ENCODE results near the gene LPAR2. TPM values are rescaled to one million over a fixed set of nuclear protein-coding genes. Genes with fewer than 3 reads are reported as not detected.

Gene LPAR2
- total and polyA plus RNA-seq, 2 experiments from 2014 or later, result 39.4 to 63.1 TPM

DNA sequence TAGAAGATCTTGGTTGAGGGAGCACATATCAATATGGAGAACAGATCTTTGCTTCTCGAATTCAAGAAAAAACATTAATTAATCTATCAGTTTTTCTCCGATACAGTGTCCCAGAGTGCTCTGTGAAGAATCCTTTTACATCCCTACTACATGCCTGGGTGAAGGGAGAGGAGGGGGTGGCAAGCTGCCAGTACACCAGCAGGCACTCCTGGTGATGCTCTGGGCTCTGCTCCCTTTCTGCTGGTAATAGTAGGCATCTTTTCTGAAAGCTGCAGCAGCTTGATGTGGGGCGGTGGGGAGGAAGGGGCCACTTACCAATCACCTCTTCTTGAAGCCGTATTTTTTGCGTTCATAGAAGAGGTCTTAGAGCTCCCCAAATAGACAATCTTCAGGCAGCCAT, 40.2 kb downstream of the LPAR2 start:
- DNase-seq (ENCODE audit: low spot score), result no peak
- Histone ChIP-seq H3K9me2 (ENCODE audit: insufficient read depth) (no peaks in the 10 kb centered on the region), H3K4me3 (no peak overlapping the region), H3K36me3 (ENCODE audit: insufficient read depth) (no peaks in the 10 kb centered on the region), H3K4me1 (ENCODE audit: insufficient read depth) (peaks cover 14% of the 10 kb centered on the region), H4K20me1 (replicated peaks; ENCODE audit: insufficient read depth) (no peaks in the 10 kb centered on the region; the same call in 1 of the 2 replicates), H3F3A (replicated peaks; ENCODE audit: low read depth) (peaks cover 8% of the 10 kb centered on the region), H3K27me3 (ENCODE audit: insufficient read depth) (no peaks in the 10 kb centered on the region), H3K79me2 (replicated peaks; ENCODE audit: insufficient read depth) (no peaks in the 10 kb centered on the region), H2AFZ (no peak overlapping the region), H3K27ac (ENCODE audit: low read depth) (no peak overlapping the region), H3K4me2 (no peak overlapping the region)
- Mint-ChIP-seq H3K27me3 (ENCODE audit: insufficient read depth, low read depth, poor library complexity) (peaks cover 2% of the 10 kb centered on the region), H3K4me3 (no peak overlapping the region), H3K27ac (no peak overlapping the region), H3K36me3 (ENCODE audit: low read depth) (no peaks in the 10 kb centered on the region), H3K4me1 (peaks cover 15% of the 10 kb centered on the region; the same call in 2 of the 3 replicates), H3K9me3 (no peaks in the 10 kb centered on the region)
- ATAC-seq, result no peak
- TF ChIP-seq NANOG (IDR thresholded peaks at IDR 0.05; ENCODE audit: borderline replicate concordance) (no peak), STAT1 (IDR thresholded peaks at IDR 0.05; ENCODE audit: unreplicated experiment) (no peak), EZH2 (IDR thresholded peaks at IDR 0.05; ENCODE audit: low read depth, unreplicated experiment) (no peak)
- TF ChIP-seq, protein P1, sequence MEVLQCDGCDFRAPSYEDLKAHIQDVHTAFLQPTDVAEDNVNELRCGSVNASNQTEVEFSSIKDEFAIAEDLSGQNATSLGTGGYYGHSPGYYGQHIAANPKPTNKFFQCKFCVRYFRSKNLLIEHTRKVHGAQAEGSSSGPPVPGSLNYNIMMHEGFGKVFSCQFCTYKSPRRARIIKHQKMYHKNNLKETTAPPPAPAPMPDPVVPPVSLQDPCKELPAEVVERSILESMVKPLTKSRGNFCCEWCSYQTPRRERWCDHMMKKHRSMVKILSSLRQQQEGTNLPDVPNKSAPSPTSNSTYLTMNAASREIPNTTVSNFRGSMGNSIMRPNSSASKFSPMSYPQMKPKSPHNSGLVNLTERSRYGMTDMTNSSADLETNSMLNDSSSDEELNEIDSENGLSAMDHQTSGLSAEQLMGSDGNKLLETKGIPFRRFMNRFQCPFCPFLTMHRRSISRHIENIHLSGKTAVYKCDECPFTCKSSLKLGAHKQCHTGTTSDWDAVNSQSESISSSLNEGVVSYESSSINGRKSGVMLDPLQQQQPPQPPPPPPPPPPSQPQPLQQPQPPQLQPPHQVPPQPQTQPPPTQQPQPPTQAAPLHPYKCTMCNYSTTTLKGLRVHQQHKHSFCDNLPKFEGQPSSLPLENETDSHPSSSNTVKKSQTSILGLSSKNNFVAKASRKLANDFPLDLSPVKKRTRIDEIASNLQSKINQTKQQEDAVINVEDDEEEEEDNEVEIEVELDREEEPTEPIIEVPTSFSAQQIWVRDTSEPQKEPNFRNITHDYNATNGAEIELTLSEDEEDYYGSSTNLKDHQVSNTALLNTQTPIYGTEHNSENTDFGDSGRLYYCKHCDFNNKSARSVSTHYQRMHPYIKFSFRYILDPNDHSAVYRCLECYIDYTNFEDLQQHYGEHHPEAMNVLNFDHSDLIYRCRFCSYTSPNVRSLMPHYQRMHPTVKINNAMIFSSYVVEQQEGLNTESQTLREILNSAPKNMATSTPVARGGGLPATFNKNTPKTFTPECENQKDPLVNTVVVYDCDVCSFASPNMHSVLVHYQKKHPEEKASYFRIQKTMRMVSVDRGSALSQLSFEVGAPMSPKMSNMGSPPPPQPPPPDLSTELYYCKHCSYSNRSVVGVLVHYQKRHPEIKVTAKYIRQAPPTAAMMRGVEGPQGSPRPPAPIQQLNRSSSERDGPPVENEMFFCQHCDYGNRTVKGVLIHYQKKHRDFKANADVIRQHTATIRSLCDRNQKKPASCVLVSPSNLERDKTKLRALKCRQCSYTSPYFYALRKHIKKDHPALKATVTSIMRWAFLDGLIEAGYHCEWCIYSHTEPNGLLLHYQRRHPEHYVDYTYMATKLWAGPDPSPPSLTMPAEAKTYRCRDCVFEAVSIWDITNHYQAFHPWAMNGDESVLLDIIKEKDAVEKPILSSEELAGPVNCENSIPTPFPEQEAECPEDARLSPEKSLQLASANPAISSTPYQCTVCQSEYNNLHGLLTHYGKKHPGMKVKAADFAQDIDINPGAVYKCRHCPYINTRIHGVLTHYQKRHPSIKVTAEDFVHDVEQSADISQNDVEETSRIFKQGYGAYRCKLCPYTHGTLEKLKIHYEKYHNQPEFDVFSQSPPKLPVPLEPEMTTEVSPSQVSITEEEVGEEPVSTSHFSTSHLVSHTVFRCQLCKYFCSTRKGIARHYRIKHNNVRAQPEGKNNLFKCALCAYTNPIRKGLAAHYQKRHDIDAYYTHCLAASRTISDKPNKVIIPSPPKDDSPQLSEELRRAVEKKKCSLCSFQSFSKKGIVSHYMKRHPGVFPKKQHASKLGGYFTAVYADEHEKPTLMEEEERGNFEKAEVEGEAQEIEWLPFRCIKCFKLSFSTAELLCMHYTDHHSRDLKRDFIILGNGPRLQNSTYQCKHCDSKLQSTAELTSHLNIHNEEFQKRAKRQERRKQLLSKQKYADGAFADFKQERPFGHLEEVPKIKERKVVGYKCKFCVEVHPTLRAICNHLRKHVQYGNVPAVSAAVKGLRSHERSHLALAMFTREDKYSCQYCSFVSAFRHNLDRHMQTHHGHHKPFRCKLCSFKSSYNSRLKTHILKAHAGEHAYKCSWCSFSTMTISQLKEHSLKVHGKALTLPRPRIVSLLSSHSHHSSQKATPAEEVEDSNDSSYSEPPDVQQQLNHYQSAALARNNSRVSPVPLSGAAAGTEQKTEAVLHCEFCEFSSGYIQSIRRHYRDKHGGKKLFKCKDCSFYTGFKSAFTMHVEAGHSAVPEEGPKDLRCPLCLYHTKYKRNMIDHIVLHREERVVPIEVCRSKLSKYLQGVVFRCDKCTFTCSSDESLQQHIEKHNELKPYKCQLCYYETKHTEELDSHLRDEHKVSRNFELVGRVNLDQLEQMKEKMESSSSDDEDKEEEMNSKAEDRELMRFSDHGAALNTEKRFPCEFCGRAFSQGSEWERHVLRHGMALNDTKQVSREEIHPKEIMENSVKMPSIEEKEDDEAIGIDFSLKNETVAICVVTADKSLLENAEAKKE (CRISPR knock-in tag; IDR thresholded peaks at IDR 0.05), result no peak

DNA sequence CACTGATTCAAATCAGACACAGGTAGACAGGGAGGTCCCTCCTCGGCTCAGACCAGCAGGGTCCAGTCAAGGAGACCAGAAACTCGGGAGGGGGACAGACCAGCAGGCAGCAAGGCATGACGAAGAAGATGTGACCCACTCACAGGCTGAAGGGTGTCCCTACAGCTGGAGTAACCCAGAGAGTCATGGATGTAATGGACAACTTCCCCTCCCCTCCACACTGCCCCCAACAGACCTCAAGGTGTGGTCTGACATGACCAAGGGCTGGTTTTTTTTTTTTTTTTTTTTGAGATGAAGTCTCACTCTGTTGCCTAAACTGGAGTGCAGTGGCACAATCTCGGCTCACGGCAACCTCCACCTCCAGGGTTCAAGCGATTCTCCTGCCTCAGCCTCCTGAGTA, 43.7 kb downstream of the LPAR2 start:
- H3K27ac Mint-ChIP-seq, result no peak overlapping the region
- Histone ChIP-seq H3K4me1 (ENCODE audit: insufficient read depth) (no peaks in the 10 kb centered on the region), H3K4me3 (no peak overlapping the region), H3K27me3 (ENCODE audit: insufficient read depth) (no peaks in the 10 kb centered on the region), H3K27ac (ENCODE audit: low read depth) (no peak overlapping the region), H4K20me1 (replicated peaks; ENCODE audit: insufficient read depth) (no peaks in the 10 kb centered on the region; the same call in 1 of the 2 replicates), H3F3A (replicated peaks; ENCODE audit: low read depth) (no peaks in the 10 kb centered on the region), H2AFZ (no peak overlapping the region), H3K4me2 (no peak overlapping the region), H3K36me3 (ENCODE audit: insufficient read depth) (no peaks in the 10 kb centered on the region), H3K9me2 (ENCODE audit: insufficient read depth) (no peaks in the 10 kb centered on the region), H3K79me2 (replicated peaks; ENCODE audit: insufficient read depth) (no peaks in the 10 kb centered on the region)
- no peak overlapping the region for H3K4me3 Mint-ChIP-seq
- DNase-seq (ENCODE audit: low spot score) (no peak), ATAC-seq (peak; percentile 39; the same call in 2 of the 3 replicates)
- H3K4me1 Mint-ChIP-seq, result no peaks in the 10 kb centered on the region
- no peaks in the 10 kb centered on the region for H3K36me3 Mint-ChIP-seq (ENCODE audit: low read depth)
- peaks cover 4% of the 10 kb centered on the region for H3K27me3 Mint-ChIP-seq (ENCODE audit: insufficient read depth, low read depth, poor library complexity)
- H3K9me3 Mint-ChIP-seq, result no peaks in the 10 kb centered on the region
- TF ChIP-seq, protein P2, sequence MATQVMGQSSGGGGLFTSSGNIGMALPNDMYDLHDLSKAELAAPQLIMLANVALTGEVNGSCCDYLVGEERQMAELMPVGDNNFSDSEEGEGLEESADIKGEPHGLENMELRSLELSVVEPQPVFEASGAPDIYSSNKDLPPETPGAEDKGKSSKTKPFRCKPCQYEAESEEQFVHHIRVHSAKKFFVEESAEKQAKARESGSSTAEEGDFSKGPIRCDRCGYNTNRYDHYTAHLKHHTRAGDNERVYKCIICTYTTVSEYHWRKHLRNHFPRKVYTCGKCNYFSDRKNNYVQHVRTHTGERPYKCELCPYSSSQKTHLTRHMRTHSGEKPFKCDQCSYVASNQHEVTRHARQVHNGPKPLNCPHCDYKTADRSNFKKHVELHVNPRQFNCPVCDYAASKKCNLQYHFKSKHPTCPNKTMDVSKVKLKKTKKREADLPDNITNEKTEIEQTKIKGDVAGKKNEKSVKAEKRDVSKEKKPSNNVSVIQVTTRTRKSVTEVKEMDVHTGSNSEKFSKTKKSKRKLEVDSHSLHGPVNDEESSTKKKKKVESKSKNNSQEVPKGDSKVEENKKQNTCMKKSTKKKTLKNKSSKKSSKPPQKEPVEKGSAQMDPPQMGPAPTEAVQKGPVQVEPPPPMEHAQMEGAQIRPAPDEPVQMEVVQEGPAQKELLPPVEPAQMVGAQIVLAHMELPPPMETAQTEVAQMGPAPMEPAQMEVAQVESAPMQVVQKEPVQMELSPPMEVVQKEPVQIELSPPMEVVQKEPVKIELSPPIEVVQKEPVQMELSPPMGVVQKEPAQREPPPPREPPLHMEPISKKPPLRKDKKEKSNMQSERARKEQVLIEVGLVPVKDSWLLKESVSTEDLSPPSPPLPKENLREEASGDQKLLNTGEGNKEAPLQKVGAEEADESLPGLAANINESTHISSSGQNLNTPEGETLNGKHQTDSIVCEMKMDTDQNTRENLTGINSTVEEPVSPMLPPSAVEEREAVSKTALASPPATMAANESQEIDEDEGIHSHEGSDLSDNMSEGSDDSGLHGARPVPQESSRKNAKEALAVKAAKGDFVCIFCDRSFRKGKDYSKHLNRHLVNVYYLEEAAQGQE (IDR thresholded peaks at IDR 0.05; ENCODE audit: unreplicated experiment), result no peak
- no peak for TF ChIP-seq CREB1 (CRISPR knock-in tag; IDR thresholded peaks at IDR 0.05; ENCODE audit: low read depth)
- TF ChIP-seq POLR2AphosphoS5 (IDR thresholded peaks at IDR 0.05; ENCODE audit: low read depth), result no peak
- TF ChIP-seq, protein P3, sequence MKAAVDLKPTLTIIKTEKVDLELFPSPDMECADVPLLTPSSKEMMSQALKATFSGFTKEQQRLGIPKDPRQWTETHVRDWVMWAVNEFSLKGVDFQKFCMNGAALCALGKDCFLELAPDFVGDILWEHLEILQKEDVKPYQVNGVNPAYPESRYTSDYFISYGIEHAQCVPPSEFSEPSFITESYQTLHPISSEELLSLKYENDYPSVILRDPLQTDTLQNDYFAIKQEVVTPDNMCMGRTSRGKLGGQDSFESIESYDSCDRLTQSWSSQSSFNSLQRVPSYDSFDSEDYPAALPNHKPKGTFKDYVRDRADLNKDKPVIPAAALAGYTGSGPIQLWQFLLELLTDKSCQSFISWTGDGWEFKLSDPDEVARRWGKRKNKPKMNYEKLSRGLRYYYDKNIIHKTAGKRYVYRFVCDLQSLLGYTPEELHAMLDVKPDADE (IDR thresholded peaks at IDR 0.05), result no peak
- no peak for TF ChIP-seq JUNB (IDR thresholded peaks at IDR 0.05; ENCODE audit: unreplicated experiment)
- no peak for TF ChIP-seq EZH2 (IDR thresholded peaks at IDR 0.05; ENCODE audit: low read depth, unreplicated experiment)

Measured in GM23338 (cell line).